MM.1S (cell line): ENCODE results near the gene OBSL1.

Source experiments
- DNase-seq: peaks from one replicate; pipeline ENCODE4 v3.0.0-alpha.2; 2015
- H2AFZ ChIP-seq: fragments of 300-600 bp; sonication (generic); 2 replicates; pipeline ENCODE4 v1.6.0; 2016; ENCODE audit warnings: antibody characterized with exemption, low read length
- H3F3A ChIP-seq: fragments of 300-600 bp; sonication (generic); 2 replicates; pipeline ENCODE4 v1.6.1; 2016; ENCODE audit warnings: mild to moderate bottlenecking, antibody characterized with exemption, low read length, moderate library complexity, mixed read lengths; ENCODE audit not compliant: insufficient read depth
- H3K27ac ChIP-seq: fragments of 300-600 bp; sonication (generic); 2 replicates; pipeline ENCODE4 v1.5.1; 2016; ENCODE audit warnings: mild to moderate bottlenecking, low read length
- H3K27me3 ChIP-seq: fragments of 300-600 bp; sonication (generic); replicated peaks from 2 replicates; pipeline ENCODE4 v1.6.0; 2016; ENCODE audit warnings: low read length; ENCODE audit not compliant: insufficient read depth
- H3K36me3 ChIP-seq: fragments of 300-600 bp; sonication (generic); replicated peaks from 2 replicates; pipeline ENCODE4 v1.6.1; 2016; ENCODE audit warnings: mild to moderate bottlenecking, low read length, mixed read lengths; ENCODE audit not compliant: insufficient read depth
- H3K4me1 ChIP-seq: fragments of 300-600 bp; sonication (generic); 2 replicates; pipeline ENCODE4 v1.6.1; 2016; ENCODE audit warnings: low read length, mixed read lengths
- H3K4me2 ChIP-seq: fragments of 300-600 bp; sonication (generic); 2 replicates; pipeline ENCODE4 v1.6.0; 2016; ENCODE audit warnings: low read depth, low read length
- H3K4me3 ChIP-seq: fragments of 300-600 bp; sonication (generic); 2 replicates; pipeline ENCODE4 v1.5.1; 2016; ENCODE audit warnings: low read length, mixed read lengths
- H3K79me2 ChIP-seq: fragments of 300-600 bp; sonication (generic); 2 replicates; pipeline ENCODE4 v1.6.1; 2016; ENCODE audit warnings: mixed run types, low read length, mixed read lengths
- H3K9ac ChIP-seq: fragments of 300-600 bp; sonication (generic); 2 replicates; pipeline ENCODE4 v1.6.1; 2016; ENCODE audit warnings: low read length, mixed read lengths
- H3K9me2 ChIP-seq: fragments of 300-600 bp; sonication (generic); replicated peaks from 2 replicates; pipeline ENCODE4 v1.6.1; 2016; ENCODE audit warnings: mild to moderate bottlenecking, low read length, mixed read lengths; ENCODE audit not compliant: insufficient read depth
- H3K9me3 ChIP-seq: fragments of 300-600 bp; sonication (generic); replicated peaks from 2 replicates; pipeline ENCODE4 v1.6.1; 2016; ENCODE audit warnings: mild to moderate bottlenecking, low read length, mixed read lengths; ENCODE audit not compliant: insufficient read depth
- H4K20me1 ChIP-seq: fragments of 300-600 bp; sonication (generic); 2 replicates; pipeline ENCODE4 v1.6.1; 2016; ENCODE audit warnings: mild to moderate bottlenecking, low read length, moderate library complexity, mixed read lengths; ENCODE audit not compliant: insufficient read depth
- CTCF ChIP-seq: fragments of 300-600 bp; sonication (generic); IDR thresholded peaks from 2 replicates; pipeline ENCODE4 v1.5.1; 2016; ENCODE audit warnings: antibody characterized with exemption, low read length, mixed read lengths
- EZH2 ChIP-seq: fragments of 300-600 bp; sonication (generic); optimal IDR thresholded peaks from 2 replicates; pipeline ENCODE3; 2017; ENCODE audit warnings: low read depth, mild to moderate bottlenecking, antibody characterized with exemption, low read length, mixed read lengths
- EZH2phosphoT487 ChIP-seq: fragments of 300-600 bp; sonication (generic); IDR thresholded peaks from 2 replicates; pipeline ENCODE4 v1.6.1; 2018; ENCODE audit warnings: antibody characterized with exemption, low read length

Gene OBSL1

GRCh38 chr2:219541611-219542180, 29.6 kb downstream of the OBSL1 start:
- H3K9me3 ChIP-seq: no peaks in the 10 kb centered on the region
- no peaks in the 10 kb centered on the region for H3K27me3 ChIP-seq
- no peaks in the 10 kb centered on the region for H3K36me3 ChIP-seq
- peak overlapping the region; percentile 84 for H3K4me3 ChIP-seq
- peaks cover 9% of the 10 kb centered on the region for H3F3A ChIP-seq
- peak overlapping the region; percentile 79 for H3K4me2 ChIP-seq
- H4K20me1 ChIP-seq: no peaks in the 10 kb centered on the region
- H2AFZ ChIP-seq: peak overlapping the region; percentile 73
- no peaks in the 10 kb centered on the region for H3K9me2 ChIP-seq
- DNase-seq: peak; percentile 89
- no peak for TF ChIP-seq EZH2
- no peak for TF ChIP-seq EZH2phosphoT487
- peak; percentile 100 for TF ChIP-seq CTCF
- peak overlapping the region; percentile 93; the same call in 1 of the 2 replicates for H3K9ac ChIP-seq
- H3K79me2 ChIP-seq: peaks cover 11% of the 10 kb centered on the region
- peak overlapping the region; percentile 94; the same call in 1 of the 2 replicates for H3K27ac ChIP-seq
- H3K4me1 ChIP-seq: 0 out of 2 replicates have a peak, but pooled peaks cover 4% of the 10 kb centered on the region

GRCh38 chr2:219540784-219541504, 30.4 kb downstream of the OBSL1 start:
- H2AFZ ChIP-seq: no peak overlapping the region
- TF ChIP-seq CTCF (no peak), EZH2 (no peak), EZH2phosphoT487 (no peak)
- H4K20me1 ChIP-seq: no peaks in the 10 kb centered on the region
- H3K4me3 ChIP-seq: 0 out of 2 replicates have a peak overlapping the region, but pooled peaks have one; percentile 84
- H3K27ac ChIP-seq: no peak overlapping the region
- H3K79me2 ChIP-seq: peaks cover 11% of the 10 kb centered on the region
- H3F3A ChIP-seq: peaks cover 9% of the 10 kb centered on the region
- H3K9me3 ChIP-seq: no peaks in the 10 kb centered on the region
- no peak for DNase-seq
- H3K9ac ChIP-seq: no peak overlapping the region
- no peaks in the 10 kb centered on the region; the same call in 1 of the 2 replicates for H3K27me3 ChIP-seq
- H3K9me2 ChIP-seq: no peaks in the 10 kb centered on the region
- no peaks in the 10 kb centered on the region for H3K36me3 ChIP-seq
- peak overlapping the region; percentile 79; the same call in 1 of the 2 replicates for H3K4me2 ChIP-seq
- 0 out of 2 replicates have a peak, but pooled peaks cover 4% of the 10 kb centered on the region for H3K4me1 ChIP-seq

GRCh38 chr2:219539926-219540678, 31.2 kb downstream of the OBSL1 start:
- no peak for DNase-seq
- Histone ChIP-seq H3K4me3 (no peak overlapping the region), H3K79me2 (peaks cover 11% of the 10 kb centered on the region), H3F3A (peaks cover 9% of the 10 kb centered on the region), H3K36me3 (no peaks in the 10 kb centered on the region), H3K4me2 (no peak overlapping the region), H3K9ac (no peak overlapping the region), H4K20me1 (no peaks in the 10 kb centered on the region), H3K9me3 (no peaks in the 10 kb centered on the region), H2AFZ (no peak overlapping the region), H3K4me1 (0 out of 2 replicates have a peak, but pooled peaks cover 4% of the 10 kb centered on the region), H3K27ac (no peak overlapping the region), H3K27me3 (no peaks in the 10 kb centered on the region; the same call in 1 of the 2 replicates), H3K9me2 (no peaks in the 10 kb centered on the region)
- TF ChIP-seq EZH2phosphoT487 (no peak), EZH2 (no peak), CTCF (no peak)
